Renal pelvis (tissue), 12 donors: ENCODE results near the gene CHD6. TPM values are rescaled to one million over a fixed set of nuclear protein-coding genes. Genes with fewer than 3 reads are reported as not detected.
A peak's percentile ranks its signal among the peaks of the same experiment; 100 is the strongest.

ENCODE experiments used
- DNase-seq: peaks from one replicate; pipeline ENCODE4 v3.0.0-alpha.2; 2013
- long read RNA-seq, 16 experiments: transcript quantifications; one replicate each; lab custom pipeline, GENCODE V29; 2026
- polyA plus RNA-seq, 3 donors: library from polyadenylated mRNA; unstranded; fragments of 120-200 nt; gene quantifications; one replicate each; pipeline ENCODE4 v1.2.1, GENCODE V29; 2013; ENCODE audit not compliant: insufficient read length in 3 of 3

CHD6 gene
- 10 to 100 TPM; 46.9 to 60.4 (median 55.4) TPM for polyA plus RNA-seq
- long read RNA-seq, donor 1, partial matches to known transcripts: 0 of 6 reads
- long read RNA-seq, donor 1, other reads (novel, unspliced or antisense): 0 of 6 reads
- long read RNA-seq, donor 2, partial matches to known transcripts: 26 of 28 reads
- long read RNA-seq, donor 2, other reads (novel, unspliced or antisense): 0 of 28 reads
- long read RNA-seq, donor 3, partial matches to known transcripts: 0 of 3 reads
- long read RNA-seq, donor 3, other reads (novel, unspliced or antisense): 0 of 3 reads
- long read RNA-seq, donor 4, partial matches to known transcripts: 0 of 2 reads
- long read RNA-seq, donor 4, other reads (novel, unspliced or antisense): 0 of 2 reads
- long read RNA-seq, donor 5, partial matches to known transcripts: 0 of 3 reads
- long read RNA-seq, donor 5, other reads (novel, unspliced or antisense): 0 of 3 reads
- long read RNA-seq, donor 6, full-length matches to known transcripts: 9 of 18 reads
- long read RNA-seq, donor 6, partial matches to known transcripts: 9 of 18 reads
- long read RNA-seq, donor 6, other reads (novel, unspliced or antisense): 0 of 18 reads
- long read RNA-seq, donor 7, transcript CHD6-208 (3 exons, 2,829 nt): major isoform, 9 of 20 reads
- long read RNA-seq, donor 7, partial matches to known transcripts: 10 of 20 reads
- long read RNA-seq, donor 7, other reads (novel, unspliced or antisense): 0 of 20 reads
- long read RNA-seq, donor 8, partial matches to known transcripts: 0 of 3 reads
- long read RNA-seq, donor 8, other reads (novel, unspliced or antisense): 0 of 3 reads
- long read RNA-seq, donor 9, partial matches to known transcripts: 6 of 12 reads
- long read RNA-seq, donor 9, other reads (novel, unspliced or antisense): 0 of 12 reads
- long read RNA-seq, donor 10, transcript CHD6-208 (3 exons, 2,829 nt): major isoform, 5 of 21 reads
- long read RNA-seq, donor 10, partial matches to known transcripts: 11 of 21 reads
- long read RNA-seq, donor 10, other reads (novel, unspliced or antisense): 0 of 21 reads
- long read RNA-seq, donor 11, transcript CHD6-208 (3 exons, 2,829 nt): major isoform, 14 of 19 reads
- long read RNA-seq, donor 11, partial matches to known transcripts: 5 of 19 reads
- long read RNA-seq, donor 11, other reads (novel, unspliced or antisense): 0 of 19 reads
- long read RNA-seq, donor 12, transcript CHD6-208 (3 exons, 2,829 nt): major isoform, 7 of 21 reads
- long read RNA-seq, donor 12, partial matches to known transcripts: 13 of 21 reads
- long read RNA-seq, donor 12, other reads (novel, unspliced or antisense): 0 of 21 reads
- long read RNA-seq, donor 13, transcript CHD6-208 (3 exons, 2,829 nt): major isoform, 7 of 8 reads
- long read RNA-seq, donor 13, partial matches to known transcripts: 0 of 8 reads
- long read RNA-seq, donor 13, other reads (novel, unspliced or antisense): 0 of 8 reads
- long read RNA-seq, donor 14, transcript CHD6-208 (3 exons, 2,829 nt): major isoform, 19 of 43 reads
- long read RNA-seq, donor 14, partial matches to known transcripts: 22 of 43 reads
- long read RNA-seq, donor 14, other reads (novel, unspliced or antisense): 0 of 43 reads
- long read RNA-seq, donor 15, transcript CHD6-208 (3 exons, 2,829 nt): major isoform, 10 of 20 reads
- long read RNA-seq, donor 15, partial matches to known transcripts: 9 of 20 reads
- long read RNA-seq, donor 15, other reads (novel, unspliced or antisense): 0 of 20 reads
- long read RNA-seq, donor 16, transcript CHD6-208 (3 exons, 2,829 nt): major isoform, 5 of 8 reads
- long read RNA-seq, donor 16, partial matches to known transcripts: 0 of 8 reads
- long read RNA-seq, donor 16, other reads (novel, unspliced or antisense): 0 of 8 reads

DNA sequence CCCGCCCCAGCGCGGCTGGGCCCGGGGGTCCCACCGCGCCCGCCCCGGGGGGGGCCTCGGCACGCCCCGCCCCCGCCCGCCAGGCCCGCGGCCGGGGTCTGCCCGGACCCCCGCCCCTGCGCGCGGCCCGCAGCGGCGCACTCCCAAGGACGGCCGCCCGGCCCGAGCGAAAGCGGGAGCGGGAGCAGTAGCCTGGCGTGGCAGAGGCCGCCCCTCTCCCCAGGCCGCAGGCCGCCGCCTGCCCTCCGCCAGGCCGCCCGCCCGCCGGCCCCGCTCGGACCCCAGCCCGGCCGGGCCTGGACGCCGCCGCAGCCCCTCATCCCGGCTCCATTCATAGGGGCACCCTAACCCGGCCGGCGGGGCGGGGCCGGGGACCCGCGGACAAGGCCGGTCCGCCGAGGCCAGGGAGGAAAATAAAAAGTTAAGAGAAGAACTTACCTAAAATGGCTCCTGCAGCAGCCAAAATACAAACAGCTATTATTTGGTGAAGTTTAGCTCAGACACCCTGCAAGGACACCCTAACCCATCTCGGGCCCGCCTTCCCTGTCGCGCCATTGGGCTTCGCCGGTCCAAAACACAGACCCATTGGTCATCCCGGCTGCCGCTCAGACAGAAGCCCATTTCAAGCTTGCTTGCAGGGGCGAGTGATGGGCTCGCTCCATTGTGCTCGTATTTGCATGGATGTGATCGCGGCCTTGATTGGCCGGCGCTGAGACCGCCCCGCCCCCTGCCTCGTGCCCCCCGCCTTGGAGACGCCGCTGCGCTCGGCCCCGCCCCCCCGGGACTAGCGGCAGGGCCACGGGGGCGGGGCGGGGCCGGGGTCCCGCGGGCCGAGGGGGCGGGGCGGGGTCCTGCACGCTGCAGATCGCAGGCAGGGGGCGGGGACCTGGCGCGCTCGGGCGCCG lies at the start of gene CHD6:
CHD6 (minus strand) TSS at position 476 of the 905 bp plus-strand sequence. CDS start 67,040 bp downstream, outside the sequence.
- peak; percentile 99 for DNase-seq

DNA sequence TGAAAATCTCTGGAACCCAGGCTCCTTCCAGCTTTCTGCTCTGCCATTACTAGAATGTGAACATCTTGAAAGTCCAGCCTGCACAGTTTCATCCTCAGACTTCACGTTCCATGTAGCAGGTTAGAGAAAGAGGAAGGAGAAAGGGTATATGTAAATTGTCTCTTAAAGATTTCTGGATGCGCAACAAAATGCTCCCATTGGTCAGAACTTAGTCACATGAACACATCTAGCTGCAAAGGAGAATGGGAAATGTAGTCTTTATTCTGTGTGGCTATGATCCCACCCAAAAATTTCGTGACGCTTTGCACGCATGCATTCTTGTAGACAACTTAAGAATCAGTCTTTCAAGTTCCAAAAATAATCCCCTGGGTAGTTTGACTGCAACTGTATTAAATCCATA lies 46.4 kb upstream of the CHD6 start:
- no peak for DNase-seq

DNA sequence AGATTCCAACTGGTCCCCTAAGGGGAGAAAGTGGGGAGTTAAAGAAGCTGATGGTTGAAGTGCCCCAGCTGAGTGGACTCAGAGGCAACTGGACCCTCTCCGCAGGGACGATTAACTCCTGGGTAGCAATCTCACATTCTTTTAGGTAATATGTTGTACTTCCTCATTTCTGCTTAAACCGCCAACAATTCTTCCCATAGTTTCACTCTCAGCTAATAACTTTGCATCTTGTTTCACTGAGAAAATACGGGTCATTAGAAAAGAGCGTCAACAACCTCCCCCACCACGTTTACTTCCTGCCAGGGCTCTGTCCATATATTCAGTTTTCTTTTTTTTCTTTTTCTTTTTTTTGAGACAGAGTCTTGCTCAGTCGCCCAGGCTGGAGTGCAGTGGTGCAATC lies 39.5 kb upstream of the CHD6 start:
- no peak for DNase-seq

GRCh38 chr20:41655962-41656618 lies 37.9 kb upstream of the CHD6 start:
- no peak for DNase-seq

GRCh38 chr20:41654884-41655283 lies 36.7 kb upstream of the CHD6 start:
- peak; percentile 42 for DNase-seq

DNA sequence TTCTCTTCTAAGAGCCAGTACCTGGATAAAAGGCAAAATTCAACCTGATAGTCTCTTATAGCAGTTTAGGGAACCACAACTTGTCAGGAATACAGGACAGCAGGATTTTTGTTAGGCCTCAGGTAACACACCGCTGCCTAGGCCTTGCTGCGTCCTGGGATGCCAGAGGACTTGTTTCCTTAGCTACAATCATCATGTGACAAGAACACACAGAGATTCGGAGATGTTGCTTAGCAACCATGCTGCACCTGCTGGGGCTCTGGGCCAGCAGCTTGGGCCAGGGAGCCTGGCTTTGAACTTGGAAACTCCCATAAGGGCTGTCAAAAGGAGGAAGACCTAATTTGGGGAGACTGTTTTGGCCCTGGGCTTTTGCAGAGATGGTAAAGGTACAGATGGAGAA lies 36.1 kb upstream of the CHD6 start:
- no peak for DNase-seq

DNA sequence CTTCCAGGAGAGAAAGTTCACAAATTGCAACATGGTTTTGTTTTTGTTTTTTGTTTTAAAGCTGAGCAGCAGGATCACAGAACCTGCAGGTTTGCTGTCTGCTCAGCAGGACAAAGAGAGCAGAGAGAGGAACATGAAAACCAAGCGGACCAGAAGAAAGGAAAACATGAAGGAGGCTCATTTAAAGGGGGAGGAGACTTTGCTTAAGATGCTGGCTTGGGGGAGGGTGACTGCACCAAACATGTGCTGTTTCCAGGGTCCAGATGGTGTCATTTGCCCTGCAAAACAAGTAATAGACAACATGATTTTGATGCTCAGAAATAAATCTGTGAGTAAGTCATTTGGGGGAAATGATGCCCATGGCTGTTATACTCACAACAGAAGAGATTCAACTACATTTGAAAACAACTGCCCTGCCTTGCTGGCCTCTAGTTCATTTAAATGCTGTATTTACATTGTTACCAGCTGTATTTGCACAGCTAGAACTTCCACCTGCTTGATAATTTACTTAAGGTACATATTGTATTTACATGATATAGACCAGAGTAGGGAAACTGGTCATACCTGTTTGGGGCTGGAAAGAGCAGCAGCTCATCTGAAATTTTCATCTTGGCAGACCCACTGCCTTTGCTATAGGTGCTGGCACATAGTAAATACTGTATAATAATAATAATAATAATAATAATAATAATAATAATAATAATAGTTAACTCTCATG lies 32.2 kb upstream of the CHD6 start:
- no peak for DNase-seq

GRCh38 chr20:41649489-41649888 lies 31.3 kb upstream of the CHD6 start:
- no peak for DNase-seq

- DNase-seq: no peak
Measured at GRCh38 chr20:41645372-41645771, 27.2 kb upstream of the CHD6 start.

DNA sequence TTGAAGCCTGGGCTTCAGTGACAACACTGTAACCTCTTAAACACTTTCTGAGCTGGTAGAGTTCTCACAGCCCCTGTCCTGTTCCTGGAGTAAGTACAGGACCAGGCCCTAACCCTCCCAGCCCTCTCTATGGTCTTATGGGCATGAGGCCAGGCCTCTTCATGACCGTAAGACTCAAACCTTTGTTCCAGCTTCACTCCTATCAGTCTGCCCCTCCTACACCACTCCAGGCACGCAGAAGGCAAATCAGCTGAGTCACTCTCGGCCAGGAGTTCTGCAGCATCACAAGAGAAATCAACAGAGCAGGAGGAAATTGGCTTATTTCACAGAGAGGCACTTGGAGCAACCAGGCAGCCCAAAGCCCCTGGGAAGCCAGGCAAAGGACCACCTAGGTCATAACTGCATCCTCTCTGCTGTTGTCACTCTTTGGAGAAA lies 25.3 kb upstream of the CHD6 start:
- no peak for DNase-seq

DNA sequence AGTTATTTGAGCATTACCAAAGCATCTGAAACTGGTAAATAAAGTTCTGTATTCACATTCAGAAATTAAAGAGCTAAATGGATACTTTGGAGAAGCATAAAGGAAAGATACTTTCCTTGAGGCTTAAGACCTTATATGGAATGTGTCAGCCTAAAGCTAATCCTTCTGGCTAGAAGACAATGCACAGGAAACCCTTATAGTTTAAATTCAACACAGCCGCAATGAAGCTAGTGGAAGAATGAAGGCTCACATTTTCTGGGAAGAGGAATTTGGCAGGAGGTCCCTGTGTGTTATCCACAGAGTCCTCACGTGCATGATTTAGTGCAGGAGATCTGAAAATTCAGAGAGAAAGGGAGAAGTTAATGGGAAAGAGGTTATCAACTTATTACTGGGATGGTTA lies 21.5 kb upstream of the CHD6 start:
- no peak for DNase-seq

DNA sequence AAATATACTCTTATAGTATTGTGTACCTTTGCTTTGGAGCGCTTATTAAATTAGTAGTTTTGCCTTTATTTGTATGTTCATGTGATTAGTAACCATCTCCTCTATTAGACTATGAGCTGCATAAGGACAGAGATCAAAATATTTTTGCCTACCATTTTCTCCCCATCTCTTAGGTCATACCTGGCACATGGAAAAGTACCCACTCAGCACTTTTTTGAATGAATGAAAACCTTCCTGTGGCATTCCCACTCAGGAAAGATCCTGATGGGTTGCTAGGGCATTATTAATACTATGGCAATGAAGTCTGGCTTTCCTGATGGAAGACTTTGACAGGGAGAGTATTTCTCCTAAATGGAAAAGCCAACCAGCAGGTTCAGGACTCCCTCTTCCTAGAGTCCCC lies 20.3 kb upstream of the CHD6 start:
- DNase-seq: no peak

- no peak for DNase-seq
Measured at GRCh38 chr20:41635158-41635557, 17.0 kb upstream of the CHD6 start.

GRCh38 chr20:41632896-41633295 lies 14.7 kb upstream of the CHD6 start:
- DNase-seq: no peak

- no peak for DNase-seq
Measured at GRCh38 chr20:41631826-41632225, 13.6 kb upstream of the CHD6 start.

DNA sequence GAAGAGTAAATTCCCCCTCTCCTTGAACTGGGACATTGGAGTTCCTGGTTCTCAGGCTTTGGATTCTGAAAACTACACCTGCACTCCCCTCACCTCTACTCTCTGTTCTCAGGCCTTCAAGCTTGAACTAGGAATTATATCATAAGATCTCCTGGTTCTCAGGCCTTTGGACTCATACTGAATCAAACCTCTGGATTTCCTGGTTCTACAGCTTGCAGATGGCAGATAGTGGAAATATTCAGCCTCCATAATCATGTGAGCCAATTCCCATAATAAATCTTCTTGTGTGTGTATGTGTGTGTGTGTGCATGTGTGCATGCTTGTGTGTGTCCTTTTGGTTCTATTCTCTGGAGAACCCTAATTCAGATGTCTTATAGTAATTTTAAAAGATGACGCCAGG lies 12.7 kb upstream of the CHD6 start:
- no peak for DNase-seq

DNA sequence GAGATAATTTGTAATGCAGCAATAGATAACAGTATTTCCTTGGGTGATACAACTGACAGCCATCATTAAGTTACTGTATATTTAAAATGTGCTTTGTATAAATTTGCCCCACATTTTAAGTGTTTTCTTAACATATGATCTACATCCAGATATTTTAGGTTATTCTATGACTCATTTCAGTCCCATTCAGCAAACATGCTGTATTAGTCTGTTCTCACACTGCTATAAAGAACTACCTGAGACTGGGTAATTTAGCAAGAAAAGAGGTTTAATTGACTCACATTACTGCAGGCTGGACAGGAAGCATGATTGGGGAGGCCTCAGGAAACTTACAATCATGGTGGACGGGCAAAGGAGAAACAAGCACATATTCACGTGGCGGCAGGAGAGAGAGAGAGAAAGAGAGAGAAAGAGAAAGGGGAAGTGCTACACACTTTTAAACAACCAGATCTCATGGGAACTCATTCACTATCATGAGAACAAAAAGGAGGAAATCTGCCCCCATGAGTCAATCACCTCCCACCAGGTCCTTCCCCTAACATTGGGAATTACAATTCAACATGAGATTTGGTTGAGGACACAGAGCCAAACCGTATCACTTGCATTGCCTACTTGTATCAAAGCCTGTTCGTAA lies 9.6 kb upstream of the CHD6 start:
- no peak for DNase-seq

GRCh38 chr20:41627001-41627495 lies 8.9 kb upstream of the CHD6 start:
- no peak for DNase-seq
